NT2/D1 (cell line): ENCODE results near the gene HAX1.
"Not testable (repeated sequence)": the region's sequence is repeated elsewhere in the genome, so short reads cannot be mapped to it uniquely, and the experiment has no call there.

ENCODE experiments used
- DNase-seq: peaks from one replicate; pipeline ENCODE4 v3.0.0-alpha.2; 2011; ENCODE audit warnings: low read depth, low spot score
- H3K27me3 ChIP-seq: 2 replicates; pipeline ENCODE4 v1.6.0; 2011; ENCODE audit warnings: mild to moderate bottlenecking; ENCODE audit not compliant: insufficient read length, insufficient read depth
- H3K36me3 ChIP-seq: 2 replicates; pipeline ENCODE4 v1.6.1; 2011; ENCODE audit warnings: mild to moderate bottlenecking, low read length, mixed read lengths; ENCODE audit not compliant: insufficient read depth, insufficient read length
- H3K4me1 ChIP-seq: 2 replicates; pipeline ENCODE4 v1.5.1; 2011; ENCODE audit not compliant: insufficient read depth, insufficient read length
- H3K4me3 ChIP-seq: 2 replicates; pipeline ENCODE4 v1.5.1; 2011; ENCODE audit warnings: low read depth; ENCODE audit not compliant: insufficient read length
- H3K9ac ChIP-seq: 2 replicates; pipeline ENCODE4 v1.6.0; 2011; ENCODE audit warnings: low read depth; ENCODE audit not compliant: insufficient read length
- H3K9me3 ChIP-seq: 2 replicates; pipeline ENCODE4 v1.5.1; 2011; ENCODE audit warnings: mild to moderate bottlenecking, low read length; ENCODE audit not compliant: insufficient read depth
- SUZ12 ChIP-seq: IDR thresholded peaks from 2 replicates; pipeline ENCODE4 v1.6.1; 2011; ENCODE audit not compliant: insufficient read length, insufficient read depth; ENCODE audit errors: extremely low read depth
- YY1 ChIP-seq: IDR thresholded peaks from 2 replicates; pipeline ENCODE4 v1.6.1; 2011; ENCODE audit not compliant: insufficient read length, insufficient read depth
- ZNF274 ChIP-seq: IDR thresholded peaks from 2 replicates; pipeline ENCODE4 v1.6.1; 2011; ENCODE audit warnings: mild to moderate bottlenecking, low read depth, low read length

The HAX1 gene

DNA sequence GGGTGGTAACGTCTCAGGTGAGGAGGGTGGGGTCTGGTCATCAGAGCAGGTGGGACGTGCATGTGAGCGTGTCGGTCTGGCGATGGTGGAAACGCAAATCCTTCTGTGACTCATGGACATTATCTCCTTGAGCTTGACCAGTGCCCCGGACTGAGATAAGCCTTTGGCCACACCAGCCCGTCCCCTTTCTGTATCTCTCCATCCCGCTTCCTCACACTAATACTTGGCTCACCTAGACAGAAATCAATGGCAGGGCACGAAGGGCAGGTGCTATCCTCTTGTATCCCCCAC lies 40.6 kb downstream of the HAX1 start:
- no peaks in the 10 kb centered on the region for H3K4me1 ChIP-seq
- no peak for TF ChIP-seq ZNF274
- TF ChIP-seq SUZ12: no peak
- no peak for TF ChIP-seq YY1
- no peak overlapping the region for H3K9ac ChIP-seq
- peaks cover 11% of the 10 kb centered on the region for H3K9me3 ChIP-seq
- no peaks in the 10 kb centered on the region for H3K36me3 ChIP-seq
- H3K27me3 ChIP-seq: no peaks in the 10 kb centered on the region
- no peak for DNase-seq
- no peak overlapping the region for H3K4me3 ChIP-seq

GRCh38 chr1:154314226-154314625 lies 41.8 kb downstream of the HAX1 start:
- peaks cover 11% of the 10 kb centered on the region for H3K9me3 ChIP-seq
- not testable (repeated sequence) for H3K36me3 ChIP-seq, H3K27me3 ChIP-seq, H3K4me1 ChIP-seq, H3K4me3 ChIP-seq, H3K9ac ChIP-seq, DNase-seq

GRCh38 chr1:154316704-154317103 lies 44.3 kb downstream of the HAX1 start:
- TF ChIP-seq YY1: no peak
- TF ChIP-seq ZNF274: no peak
- TF ChIP-seq SUZ12: no peak
- H3K27me3 ChIP-seq: no peaks in the 10 kb centered on the region
- no peaks in the 10 kb centered on the region for H3K36me3 ChIP-seq
- no peak overlapping the region for H3K9ac ChIP-seq
- peaks cover 11% of the 10 kb centered on the region for H3K9me3 ChIP-seq
- H3K4me1 ChIP-seq: no peaks in the 10 kb centered on the region
- no peak for DNase-seq
- no peak overlapping the region for H3K4me3 ChIP-seq

GRCh38 chr1:154318386-154318785 lies 46.0 kb downstream of the HAX1 start:
- TF ChIP-seq SUZ12 (no peak), YY1 (no peak), ZNF274 (no peak)
- peaks cover 11% of the 10 kb centered on the region for H3K9me3 ChIP-seq
- H3K4me1 ChIP-seq: no peaks in the 10 kb centered on the region
- H3K27me3 ChIP-seq: peaks cover 4% of the 10 kb centered on the region
- H3K9ac ChIP-seq: no peak overlapping the region
- no peaks in the 10 kb centered on the region for H3K36me3 ChIP-seq
- H3K4me3 ChIP-seq: no peak overlapping the region
- DNase-seq: no peak

- DNase-seq: no peak
- H3K9ac ChIP-seq: no peak within 1 kb of the TSS
- peaks cover 11% of the 10 kb centered on the region for H3K27me3 ChIP-seq
- TF ChIP-seq ZNF274 (no peak), YY1 (no peak), SUZ12 (no peak)
- no peak within 1 kb of the TSS for H3K4me3 ChIP-seq
- peaks cover 3% of the 10 kb centered on the region for H3K4me1 ChIP-seq
- H3K36me3 ChIP-seq: no peaks in the 10 kb centered on the region
- peaks cover 9% of the 10 kb centered on the region for H3K9me3 ChIP-seq
Observed at GRCh38 chr1:154320882-154321608, 48.6 kb downstream of the HAX1 start, which contains the start of gene AQP10. TSS of gene AQP10 (plus strand) at chr1:154321093. CDS start at chr1:154321156, 63 bp downstream.

DNA sequence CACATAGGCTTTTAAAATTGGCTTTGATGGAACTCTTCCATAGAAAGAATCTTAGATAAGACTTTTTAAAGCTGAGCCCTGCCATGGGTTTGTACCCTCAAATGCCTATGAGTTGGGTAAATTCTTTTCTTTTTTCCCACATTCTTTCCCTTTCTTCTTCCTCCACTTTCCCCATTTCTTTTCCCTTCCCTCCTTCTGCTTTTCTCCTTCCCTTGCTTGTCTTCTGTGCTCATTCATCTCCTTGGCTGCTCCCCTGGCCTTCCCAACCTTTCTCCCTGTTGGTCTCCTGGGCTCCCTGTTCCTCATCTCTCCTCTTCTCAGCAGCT lies 49.1 kb downstream of the HAX1 start:
- H3K4me3 ChIP-seq, H3K4me1 ChIP-seq, DNase-seq, H3K9ac ChIP-seq, H3K9me3 ChIP-seq, H3K36me3 ChIP-seq: not testable (repeated sequence)
- peaks cover 11% of the 10 kb centered on the region for H3K27me3 ChIP-seq

GRCh38 chr1:154323493-154323892 lies 51.1 kb downstream of the HAX1 start:
- H3K4me1 ChIP-seq: peaks cover 23% of the 10 kb centered on the region
- DNase-seq: no peak
- peaks cover 6% of the 10 kb centered on the region for H3K36me3 ChIP-seq
- H3K4me3 ChIP-seq: no peak overlapping the region
- no peak overlapping the region for H3K9ac ChIP-seq
- no peaks in the 10 kb centered on the region for H3K9me3 ChIP-seq
- peaks cover 11% of the 10 kb centered on the region for H3K27me3 ChIP-seq
- no peak for TF ChIP-seq ZNF274
- TF ChIP-seq YY1: no peak

- Histone ChIP-seq H3K9me3 (no peaks in the 10 kb centered on the region), H3K27me3 (peaks cover 11% of the 10 kb centered on the region), H3K4me3 (peak overlapping the region; percentile 86), H3K36me3 (peaks cover 6% of the 10 kb centered on the region), H3K9ac (no peak overlapping the region), H3K4me1 (peaks cover 23% of the 10 kb centered on the region)
- no peak for TF ChIP-seq SUZ12
- no peak for TF ChIP-seq YY1
- TF ChIP-seq ZNF274: no peak
- no peak for DNase-seq
Observed at GRCh38 chr1:154324241-154324640, 51.8 kb downstream of the HAX1 start.
